HG02798 (cell line): ENCODE results near the gene STX8.
A peak's percentile ranks its signal among the peaks of the same experiment; 100 is the strongest.
"Not testable (repeated sequence)": the region's sequence is repeated elsewhere in the genome, so short reads cannot be mapped to it uniquely, and the experiment has no call there.

ENCODE experiments used
- ATAC-seq: cut with Tn5 transposase; IDR thresholded peaks from one replicate; pipeline ENCODE4 v1.9.1; 2021; ENCODE audit warnings: mild to moderate bottlenecking; ENCODE audit not compliant: unreplicated experiment, poor library complexity

Gene STX8

GRCh38 chr17:9557857-9558256 lies 17.8 kb downstream of the STX8 start:
- ATAC-seq: no peak

- ATAC-seq: no peak
Observed at GRCh38 chr17:9557161-9557755, 18.4 kb downstream of the STX8 start.

- not testable (repeated sequence) for ATAC-seq
Observed at GRCh38 chr17:9554715-9555114, 20.9 kb downstream of the STX8 start.

GRCh38 chr17:9553596-9553995 lies 22.0 kb downstream of the STX8 start:
- no peak for ATAC-seq

- ATAC-seq: no peak
Observed at GRCh38 chr17:9553181-9553580, 22.4 kb downstream of the STX8 start.

GRCh38 chr17:9549215-9549614 lies 26.4 kb downstream of the STX8 start:
- no peak for ATAC-seq

- no peak for ATAC-seq
Observed at GRCh38 chr17:9544221-9544620, 31.4 kb downstream of the STX8 start.

GRCh38 chr17:9541718-9542117 lies 33.9 kb downstream of the STX8 start:
- no peak for ATAC-seq

GRCh38 chr17:9538626-9539025 lies 37.0 kb downstream of the STX8 start:
- no peak for ATAC-seq

GRCh38 chr17:9537177-9537776 lies 38.3 kb downstream of the STX8 start:
- no peak for ATAC-seq

- ATAC-seq: no peak
Observed at GRCh38 chr17:9536061-9536460, 39.6 kb downstream of the STX8 start.

GRCh38 chr17:9533441-9533840 lies 42.2 kb downstream of the STX8 start:
- ATAC-seq: no peak

GRCh38 chr17:9532715-9533114 lies 42.9 kb downstream of the STX8 start:
- no peak for ATAC-seq

GRCh38 chr17:9531034-9531433 lies 44.6 kb downstream of the STX8 start:
- ATAC-seq: no peak

- peak; percentile 44 for ATAC-seq
Observed at GRCh38 chr17:9529033-9529700, 46.5 kb downstream of the STX8 start.

GRCh38 chr17:9527788-9528187 lies 47.8 kb downstream of the STX8 start:
- no peak for ATAC-seq

- no peak for ATAC-seq
Observed at GRCh38 chr17:9522074-9522473, 53.5 kb downstream of the STX8 start.

- ATAC-seq: no peak
Observed at GRCh38 chr17:9521062-9521461, 54.6 kb downstream of the STX8 start.

- ATAC-seq: no peak
Observed at GRCh38 chr17:9520649-9521048, 55.0 kb downstream of the STX8 start.

- no peak for ATAC-seq
Observed at GRCh38 chr17:9519583-9520272, 55.9 kb downstream of the STX8 start.

GRCh38 chr17:9517396-9517795 lies 58.2 kb downstream of the STX8 start:
- no peak for ATAC-seq
